ENCODE measurements around the gene BTRC. TPM values are rescaled to one million over a fixed set of nuclear protein-coding genes. Genes with fewer than 3 reads are reported as not detected.

The BTRC gene
- total RNA-seq, 1 experiment from 2014 or later = 22.4 TPM

GRCh38 chr10:101560298-101561067, 206.5 kb downstream of the BTRC start (continued):
- TF ChIP-seq ARID4B (CRISPR knock-in tag; IDR thresholded peaks at IDR 0.05; ENCODE audit: borderline replicate concordance) (no peak), ZNF423 (CRISPR knock-in tag; IDR thresholded peaks at IDR 0.05) (no peak), USF1 (CRISPR knock-in tag; IDR thresholded peaks at IDR 0.05) (no peak), ATF1 (CRISPR knock-in tag; IDR thresholded peaks at IDR 0.05) (no peak), TP53 (CRISPR knock-in tag; IDR thresholded peaks at IDR 0.05) (no peak)

- no peak for DNase-seq (ENCODE audit: low spot score)
- Mint-ChIP-seq H3K4me3 (no peak overlapping the region), H3K27me3 (ENCODE audit: low read depth) (peaks cover 18% of the 10 kb centered on the region)
These were observed 207.3 kb downstream of the BTRC start for GRCh38 chr10:101561068-101561915.

More at GRCh38 chr10:101561068-101561915, 207.3 kb downstream of the BTRC start:
- Mint-ChIP-seq H3K27ac (no peak overlapping the region), H3K4me1 (peaks cover 10% of the 10 kb centered on the region), H3K9me3 (no peaks in the 10 kb centered on the region), H3K36me3 (no peaks in the 10 kb centered on the region)
- POLR2A ChIA-PET = no interaction called here
- CTCF ChIA-PET = interaction anchor here (0.5 to 5.0 kb wide), 5 partner anchors 9 to 348 kb away, joined by 3 to 27 read pairs (median 4); no protein-coding TSS in a partner anchor
- TF ChIP-seq USF1 (CRISPR knock-in tag; IDR thresholded peaks at IDR 0.05) = no peak
- TF ChIP-seq NR2C2 (CRISPR knock-in tag; IDR thresholded peaks at IDR 0.05) = no peak
- TF ChIP-seq NR1H2 (CRISPR knock-in tag; IDR thresholded peaks at IDR 0.05) = no peak
- no peak for TF ChIP-seq FOXK1 (CRISPR knock-in tag; IDR thresholded peaks at IDR 0.05)
- TF ChIP-seq, protein P1, sequence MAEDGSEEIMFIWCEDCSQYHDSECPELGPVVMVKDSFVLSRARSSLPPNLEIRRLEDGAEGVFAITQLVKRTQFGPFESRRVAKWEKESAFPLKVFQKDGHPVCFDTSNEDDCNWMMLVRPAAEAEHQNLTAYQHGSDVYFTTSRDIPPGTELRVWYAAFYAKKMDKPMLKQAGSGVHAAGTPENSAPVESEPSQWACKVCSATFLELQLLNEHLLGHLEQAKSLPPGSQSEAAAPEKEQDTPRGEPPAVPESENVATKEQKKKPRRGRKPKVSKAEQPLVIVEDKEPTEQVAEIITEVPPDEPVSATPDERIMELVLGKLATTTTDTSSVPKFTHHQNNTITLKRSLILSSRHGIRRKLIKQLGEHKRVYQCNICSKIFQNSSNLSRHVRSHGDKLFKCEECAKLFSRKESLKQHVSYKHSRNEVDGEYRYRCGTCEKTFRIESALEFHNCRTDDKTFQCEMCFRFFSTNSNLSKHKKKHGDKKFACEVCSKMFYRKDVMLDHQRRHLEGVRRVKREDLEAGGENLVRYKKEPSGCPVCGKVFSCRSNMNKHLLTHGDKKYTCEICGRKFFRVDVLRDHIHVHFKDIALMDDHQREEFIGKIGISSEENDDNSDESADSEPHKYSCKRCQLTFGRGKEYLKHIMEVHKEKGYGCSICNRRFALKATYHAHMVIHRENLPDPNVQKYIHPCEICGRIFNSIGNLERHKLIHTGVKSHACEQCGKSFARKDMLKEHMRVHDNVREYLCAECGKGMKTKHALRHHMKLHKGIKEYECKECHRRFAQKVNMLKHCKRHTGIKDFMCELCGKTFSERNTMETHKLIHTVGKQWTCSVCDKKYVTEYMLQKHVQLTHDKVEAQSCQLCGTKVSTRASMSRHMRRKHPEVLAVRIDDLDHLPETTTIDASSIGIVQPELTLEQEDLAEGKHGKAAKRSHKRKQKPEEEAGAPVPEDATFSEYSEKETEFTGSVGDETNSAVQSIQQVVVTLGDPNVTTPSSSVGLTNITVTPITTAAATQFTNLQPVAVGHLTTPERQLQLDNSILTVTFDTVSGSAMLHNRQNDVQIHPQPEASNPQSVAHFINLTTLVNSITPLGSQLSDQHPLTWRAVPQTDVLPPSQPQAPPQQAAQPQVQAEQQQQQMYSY (CRISPR knock-in tag; IDR thresholded peaks at IDR 0.05) = no peak
- no peak for TF ChIP-seq E2F4 (CRISPR knock-in tag; IDR thresholded peaks at IDR 0.05; ENCODE audit: borderline replicate concordance, low read depth)
- TF ChIP-seq MAX (CRISPR knock-in tag; IDR thresholded peaks at IDR 0.05) = no peak
- TF ChIP-seq, protein P2, sequence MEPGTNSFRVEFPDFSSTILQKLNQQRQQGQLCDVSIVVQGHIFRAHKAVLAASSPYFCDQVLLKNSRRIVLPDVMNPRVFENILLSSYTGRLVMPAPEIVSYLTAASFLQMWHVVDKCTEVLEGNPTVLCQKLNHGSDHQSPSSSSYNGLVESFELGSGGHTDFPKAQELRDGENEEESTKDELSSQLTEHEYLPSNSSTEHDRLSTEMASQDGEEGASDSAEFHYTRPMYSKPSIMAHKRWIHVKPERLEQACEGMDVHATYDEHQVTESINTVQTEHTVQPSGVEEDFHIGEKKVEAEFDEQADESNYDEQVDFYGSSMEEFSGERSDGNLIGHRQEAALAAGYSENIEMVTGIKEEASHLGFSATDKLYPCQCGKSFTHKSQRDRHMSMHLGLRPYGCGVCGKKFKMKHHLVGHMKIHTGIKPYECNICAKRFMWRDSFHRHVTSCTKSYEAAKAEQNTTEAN (CRISPR knock-in tag; IDR thresholded peaks at IDR 0.05) = no peak
- no peak for TF ChIP-seq RORB (CRISPR knock-in tag; IDR thresholded peaks at IDR 0.05)
- no peak for TF ChIP-seq JUN (CRISPR knock-in tag; IDR thresholded peaks at IDR 0.05)
- TF ChIP-seq CDX4 (CRISPR knock-in tag; IDR thresholded peaks at IDR 0.05; ENCODE audit: borderline replicate concordance) = no peak
- no peak for TF ChIP-seq ATF1 (CRISPR knock-in tag; IDR thresholded peaks at IDR 0.05)
- TF ChIP-seq ZNF416 (CRISPR knock-in tag; IDR thresholded peaks at IDR 0.05) = no peak
- no peak for TF ChIP-seq RELA (CRISPR knock-in tag; IDR thresholded peaks at IDR 0.05; ENCODE audit: borderline replicate concordance)
- no peak for TF ChIP-seq TEAD4 (CRISPR knock-in tag; IDR thresholded peaks at IDR 0.05)
- no peak for ATAC-seq
